GM19455 (cell line): ENCODE measurements around the gene DNMT3A.
"Not testable (repeated sequence)": the region's sequence is repeated elsewhere in the genome, so short reads cannot be mapped to it uniquely, and the experiment has no call there.

ENCODE experiments used
- ATAC-seq: cut with Tn5 transposase; IDR thresholded peaks from one replicate; pipeline ENCODE4 v1.9.1; 2021; ENCODE audit not compliant: unreplicated experiment

The DNMT3A gene

DNA sequence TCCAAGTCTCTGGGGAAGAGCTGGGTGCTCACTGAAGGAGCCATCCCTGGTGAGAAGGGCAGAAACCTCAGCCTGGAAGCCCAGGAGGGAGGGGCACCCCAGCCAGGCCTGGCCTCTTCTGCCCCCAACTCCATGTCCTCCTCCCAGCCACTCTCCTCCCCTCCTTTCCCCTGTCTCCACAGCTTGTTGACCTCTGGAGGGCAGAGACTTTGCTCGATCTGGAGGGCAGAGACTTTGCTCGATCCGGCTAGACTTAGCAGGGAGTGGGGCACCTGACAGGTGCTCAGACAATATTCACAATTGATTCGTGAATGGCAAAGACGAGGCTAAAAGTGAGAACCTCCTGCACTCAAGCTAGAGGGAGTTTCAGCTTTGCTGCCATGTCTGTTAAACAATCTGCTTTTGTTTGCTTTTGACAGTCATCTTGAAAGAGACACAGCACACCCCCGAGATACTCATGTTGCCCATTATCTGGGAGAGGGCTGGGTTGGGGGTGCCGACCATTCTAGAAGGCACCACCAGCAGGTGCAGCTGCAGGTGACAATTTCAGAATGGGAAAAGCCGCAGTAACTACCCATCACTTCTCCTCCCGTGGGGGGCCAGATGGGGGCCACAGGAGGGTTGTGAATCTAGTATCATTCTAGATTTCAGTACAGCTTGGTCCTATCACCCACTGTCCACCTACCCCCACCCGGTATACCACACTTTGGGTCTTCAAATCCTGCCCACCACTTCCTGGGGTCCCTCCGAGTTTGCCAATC, 54.8 kb downstream of the DNMT3A start:
- ATAC-seq: no peak

- ATAC-seq: peak; percentile 68
These were observed 55.7 kb downstream of the DNMT3A start for GRCh38 chr2:25286025-25286400.

DNA sequence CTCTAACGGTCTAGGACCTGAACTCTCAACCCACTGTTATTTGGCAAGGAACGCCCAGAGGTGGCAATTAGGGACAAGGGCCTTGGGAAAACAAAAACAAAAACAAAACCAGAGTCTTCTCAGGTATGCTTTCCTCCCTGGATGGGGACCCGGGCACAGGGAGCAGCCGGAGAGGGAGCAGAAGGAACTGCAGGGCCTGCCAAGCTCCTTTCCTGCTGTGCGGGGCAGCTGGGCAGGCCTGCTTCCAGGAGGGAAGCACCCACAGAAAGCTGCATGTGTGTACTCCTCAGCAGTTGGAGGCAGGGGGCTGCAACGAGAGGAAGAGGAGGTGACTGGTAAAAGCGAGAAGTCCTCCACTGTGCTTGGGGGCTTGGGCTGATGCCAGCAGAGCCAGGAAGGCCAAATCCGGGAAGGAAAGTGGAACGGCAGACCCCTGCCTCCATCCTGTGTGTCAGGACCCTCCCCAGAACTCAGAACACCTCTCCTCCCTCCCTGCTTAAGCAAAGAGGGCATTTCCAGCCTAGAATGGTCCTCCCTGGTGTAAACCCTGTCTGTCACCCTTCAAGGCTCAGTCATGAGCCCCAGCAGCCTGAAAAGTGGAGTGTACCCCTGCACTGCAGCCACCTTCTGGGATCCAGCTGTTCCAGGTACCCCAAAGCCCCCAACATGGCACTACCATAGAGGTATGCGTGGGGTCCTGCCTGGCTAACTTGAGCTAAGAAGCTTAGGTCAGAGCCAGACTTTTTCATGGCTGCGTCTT, 56.3 kb downstream of the DNMT3A start:
- ATAC-seq: no peak

- no peak for ATAC-seq
These were observed 57.0 kb downstream of the DNMT3A start for GRCh38 chr2:25284756-25285155.

DNA sequence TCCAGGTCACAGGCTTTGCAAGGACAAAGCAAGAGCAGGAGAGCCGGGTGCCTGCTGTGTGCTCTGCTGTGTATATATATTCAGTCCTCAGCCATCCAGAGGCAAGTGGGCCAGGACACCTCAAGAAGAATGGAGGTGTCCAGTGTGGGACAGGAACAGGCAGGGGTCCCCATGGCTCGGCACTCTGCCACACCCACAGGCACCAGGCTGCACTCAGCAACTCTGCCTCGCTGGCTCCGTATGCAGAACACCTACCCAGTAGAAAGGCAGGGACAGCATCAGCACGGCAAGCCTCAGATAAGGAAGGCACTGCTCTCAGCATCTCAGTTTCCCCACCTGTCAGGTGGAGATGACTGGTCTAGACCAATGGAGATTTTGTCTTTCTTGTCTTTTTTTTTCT, 57.8 kb downstream of the DNMT3A start:
- no peak for ATAC-seq

DNA sequence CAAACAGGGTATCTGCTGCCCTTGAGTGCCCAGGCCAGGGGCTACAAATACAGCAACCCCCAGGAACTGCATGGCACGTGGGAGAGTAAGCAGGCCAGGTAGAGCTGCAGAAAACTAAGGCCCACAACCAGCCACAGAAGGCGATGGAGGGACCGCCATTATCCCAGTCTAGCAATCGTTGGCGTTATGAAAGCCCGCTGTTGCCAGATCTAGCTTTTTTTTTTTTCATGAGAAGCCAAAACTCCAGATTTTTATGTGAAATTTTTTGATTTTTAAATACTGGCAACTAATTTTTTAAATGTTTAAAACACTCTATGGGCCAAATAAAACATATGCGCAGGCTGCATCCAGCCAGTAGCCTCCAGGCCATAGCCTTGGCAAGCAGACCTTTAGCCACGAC, 59.8 kb downstream of the DNMT3A start:
- ATAC-seq: no peak

DNA sequence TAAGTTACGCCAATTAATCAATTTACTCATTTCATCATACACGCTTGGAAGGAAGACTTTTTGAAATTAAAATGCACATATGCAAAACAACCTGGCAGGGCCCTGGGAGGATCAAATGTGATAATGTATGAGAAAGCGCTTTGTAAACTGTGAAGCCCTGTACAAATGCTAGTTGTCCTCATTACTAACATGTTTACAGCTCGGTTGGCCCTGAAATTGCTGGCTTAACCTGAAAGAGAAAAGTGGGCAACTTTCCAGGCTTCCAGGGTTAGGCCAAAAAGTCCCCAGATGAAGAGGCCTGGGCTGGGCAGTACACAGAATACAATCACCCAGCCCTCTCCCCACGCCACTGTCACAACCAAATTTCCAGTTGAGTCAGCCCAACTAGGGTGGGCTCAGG, 60.2 kb downstream of the DNMT3A start:
- no peak for ATAC-seq

DNA sequence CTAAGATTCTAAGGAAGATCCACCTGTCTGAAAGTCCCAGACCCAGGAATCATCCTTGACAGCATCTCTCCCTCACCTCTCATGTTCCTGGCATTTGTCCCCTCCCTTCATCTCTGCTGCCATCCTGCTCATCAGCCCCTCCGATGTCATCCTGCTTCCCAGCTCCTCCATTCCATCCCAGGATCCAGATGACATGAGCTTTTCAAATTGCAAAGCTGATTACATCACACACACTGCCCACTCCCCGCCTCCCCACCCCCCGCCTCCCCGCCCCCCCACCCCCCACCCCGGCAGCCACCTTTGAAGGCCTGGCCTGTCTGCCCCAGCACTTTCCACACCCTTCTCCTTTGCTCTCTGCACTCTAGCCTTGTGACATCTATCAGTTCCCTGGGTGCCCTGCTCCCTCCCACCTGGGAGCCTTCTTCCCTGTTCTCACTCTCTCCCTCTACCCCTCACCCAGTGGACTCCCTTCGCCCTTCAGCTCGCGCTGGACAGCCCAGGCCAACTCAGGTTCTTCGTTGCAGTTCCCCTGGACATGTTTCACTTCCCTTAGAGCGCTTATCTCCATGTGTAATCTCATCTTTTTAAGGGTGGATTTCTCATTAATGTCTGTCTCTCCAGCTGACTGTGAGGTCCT, 61.6 kb downstream of the DNMT3A start:
- ATAC-seq: no peak

DNA sequence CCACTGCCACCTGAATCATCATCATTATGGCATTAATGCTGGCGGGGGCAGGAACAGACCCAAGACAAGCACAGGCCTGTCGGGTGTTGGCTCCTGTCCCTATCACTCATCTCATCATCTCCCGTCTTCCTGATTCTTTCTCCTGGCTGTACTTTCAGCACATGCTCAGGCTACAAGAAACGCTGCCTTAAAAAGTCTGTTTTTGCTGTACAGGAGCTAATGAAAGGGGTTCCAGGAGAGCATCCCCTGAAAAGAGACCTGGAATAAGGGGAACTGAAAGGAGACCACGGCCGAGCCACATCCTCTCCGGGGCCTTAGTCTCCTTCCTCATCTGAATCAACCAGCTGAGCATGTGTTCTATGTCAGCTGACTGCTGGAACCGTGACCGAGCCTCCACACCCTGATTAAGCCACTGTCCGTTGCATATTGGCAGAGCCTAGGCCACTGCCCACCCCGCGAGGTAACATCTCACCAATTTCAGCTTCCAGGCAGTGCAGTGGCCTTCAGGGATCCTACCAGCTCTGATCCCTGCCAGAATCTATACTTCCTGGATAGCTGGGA, 62.6 kb downstream of the DNMT3A start:
- ATAC-seq: peak; percentile 92

DNA sequence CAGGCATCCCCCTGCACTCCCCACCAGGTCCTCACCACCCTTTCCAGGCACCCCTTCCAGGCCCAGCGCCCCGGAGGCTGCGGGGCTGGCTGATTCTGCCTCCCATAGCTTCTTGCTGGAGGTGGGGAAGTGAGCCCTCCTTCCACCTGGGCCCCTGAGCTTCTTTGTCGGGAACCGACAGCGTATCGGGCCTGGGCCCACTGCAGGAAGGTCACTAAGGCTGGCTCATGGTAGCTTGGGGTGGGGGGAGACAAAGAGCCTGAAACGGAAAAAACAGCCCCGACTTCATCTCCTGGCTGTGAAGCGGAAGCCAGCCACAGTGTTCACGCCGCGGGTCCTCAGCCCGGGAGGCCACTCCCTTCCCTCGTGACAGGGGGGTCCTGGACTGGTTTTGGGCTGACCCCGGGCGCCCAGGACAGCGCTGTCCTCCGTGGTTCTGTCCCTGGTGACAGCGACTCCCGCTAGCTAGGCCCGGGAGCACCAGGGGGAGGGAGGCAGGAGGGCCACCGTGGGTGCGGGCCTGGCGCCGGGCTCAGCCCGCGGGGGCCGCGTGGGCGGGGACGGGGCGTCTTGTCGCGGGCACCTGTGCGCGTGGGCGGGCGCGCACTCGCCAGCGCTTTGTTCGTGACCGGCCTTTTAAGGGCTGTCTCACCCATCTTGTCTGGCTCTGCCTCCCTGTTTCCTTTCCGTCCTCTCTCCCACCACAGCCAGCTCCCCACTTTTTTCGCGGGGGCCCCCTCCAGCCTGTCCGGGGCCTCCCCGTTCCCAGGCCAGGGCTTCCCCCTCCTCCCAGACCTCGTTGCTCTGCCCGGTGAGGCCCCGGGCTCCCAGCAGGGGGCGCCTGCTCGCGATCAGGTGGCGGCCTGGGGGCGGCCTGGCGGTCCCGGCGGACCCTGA, 64.9 kb downstream of the DNMT3A start:
- ATAC-seq: no peak

DNA sequence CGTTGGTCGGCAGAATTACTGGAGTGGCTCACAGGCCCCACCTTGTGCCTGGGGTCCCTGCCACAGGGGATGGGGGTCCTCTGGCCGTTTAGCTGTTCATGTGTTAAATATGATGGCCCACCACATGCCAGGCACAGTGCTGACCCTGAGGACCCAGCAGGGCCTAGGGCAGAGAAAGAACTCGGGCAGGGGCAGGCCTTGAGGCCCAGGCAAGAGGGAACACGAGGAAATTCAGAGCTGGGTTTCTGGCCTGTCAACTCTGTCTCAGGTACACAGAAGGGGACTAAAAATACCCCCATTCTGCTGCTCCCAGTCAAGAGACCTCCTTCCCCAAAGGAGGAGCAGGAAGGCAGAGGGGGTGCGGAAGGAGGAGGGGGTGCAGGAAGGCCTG, 66.2 kb downstream of the DNMT3A start:
- no peak for ATAC-seq

GRCh38 chr2:25274868-25275574, 66.7 kb downstream of the DNMT3A start:
- no peak for ATAC-seq

- ATAC-seq: no peak
These were observed 67.7 kb downstream of the DNMT3A start for GRCh38 chr2:25273985-25274535.

- not testable (repeated sequence) for ATAC-seq
These were observed 69.0 kb downstream of the DNMT3A start for GRCh38 chr2:25272705-25273104.

DNA sequence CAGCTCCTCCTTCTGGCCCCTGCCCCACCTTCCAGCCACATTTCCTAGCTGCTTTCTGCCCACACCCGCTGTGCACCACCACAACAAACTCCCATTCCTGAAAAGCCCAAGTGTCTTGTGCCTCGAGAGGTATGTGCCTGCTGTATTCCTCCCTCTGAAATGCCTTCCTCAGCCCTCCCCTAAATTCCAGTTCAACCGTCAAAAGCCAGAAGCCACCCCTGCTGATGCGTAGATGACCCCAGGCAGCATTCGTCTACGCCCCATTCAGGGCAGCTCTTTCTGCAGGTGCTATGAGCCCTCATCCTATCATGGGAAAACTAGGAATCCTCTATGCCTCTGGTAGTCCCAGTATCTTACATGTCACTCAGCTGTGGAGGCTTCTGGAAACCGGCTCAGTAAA, 71.7 kb downstream of the DNMT3A start:
- ATAC-seq: no peak

GRCh38 chr2:25269233-25269632, 72.5 kb downstream of the DNMT3A start:
- no peak for ATAC-seq

DNA sequence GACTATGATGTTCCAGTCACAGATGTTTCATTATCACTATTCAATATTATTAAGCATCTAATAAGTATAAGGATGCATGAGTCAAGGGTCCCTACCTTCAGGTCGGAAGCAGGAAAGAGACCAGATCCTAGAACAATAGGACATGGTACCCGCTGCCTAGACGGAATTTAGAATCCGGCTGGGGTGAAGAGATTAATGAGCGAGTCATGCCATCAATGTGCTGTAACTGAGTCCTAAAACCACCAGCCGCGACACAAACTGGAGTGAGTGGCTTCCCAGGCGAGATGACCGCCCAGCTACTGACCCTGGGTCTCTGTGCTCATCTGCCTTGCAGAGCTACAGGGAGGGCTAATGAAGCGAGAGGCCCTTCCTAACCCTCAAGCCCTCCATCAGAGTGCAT, 73.6 kb downstream of the DNMT3A start:
- ATAC-seq: no peak

DNA sequence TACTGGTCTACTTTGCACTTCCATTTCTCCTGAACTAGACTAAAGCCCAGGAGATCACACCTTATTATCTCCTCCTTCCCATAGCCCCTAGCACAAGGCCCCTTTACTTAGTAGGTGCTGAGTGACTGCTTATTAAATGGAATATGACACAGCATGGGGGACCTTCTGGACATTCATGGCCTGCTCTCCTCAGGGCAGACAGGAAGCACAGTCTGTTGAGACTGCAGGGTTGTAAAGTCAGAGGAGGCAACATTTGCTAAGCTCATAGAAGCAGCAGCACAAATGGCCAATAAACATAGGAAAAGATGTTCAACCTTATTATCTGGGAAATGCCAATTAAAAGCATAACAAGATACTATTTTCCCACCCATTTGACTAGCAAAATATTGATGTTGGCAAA, 75.3 kb downstream of the DNMT3A start:
- ATAC-seq: no peak

- ATAC-seq: no peak
These were observed 75.9 kb downstream of the DNMT3A start for GRCh38 chr2:25265802-25266201.

DNA sequence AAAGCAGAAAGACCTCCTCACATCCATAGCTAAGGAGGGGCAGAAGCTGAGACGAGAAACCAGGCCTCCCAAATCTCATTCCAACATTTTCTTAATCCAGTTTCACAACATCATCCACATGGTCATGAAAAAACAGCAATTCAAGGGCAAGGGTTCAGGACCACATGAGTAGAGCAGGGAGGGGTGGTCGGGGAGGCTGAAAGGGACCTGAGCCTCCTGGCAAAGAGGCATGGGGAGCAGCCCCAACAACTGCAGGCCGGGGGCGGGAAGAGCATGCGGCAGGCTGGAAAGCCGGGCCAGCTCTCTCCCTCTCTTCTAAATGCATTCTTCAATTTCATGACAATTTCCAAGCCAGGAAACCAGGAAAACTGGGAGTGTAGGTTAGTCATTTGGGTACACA, 76.7 kb downstream of the DNMT3A start:
- ATAC-seq: no peak
